ENCODE measurements around the gene TDRD6.

- TF ChIP-seq CTCF (IDR thresholded peaks at IDR 0.05) (no peak), POLR2A (IDR thresholded peaks at IDR 0.05) (no peak)
Observed at GRCh38 chr6:46652232-46652602, 35.5 kb upstream of the TDRD6 start.
